Muscle of leg (tissue), 11 donors: ENCODE data around the gene PRKCZ. TPM values are rescaled to one million over a fixed set of nuclear protein-coding genes. Genes with fewer than 3 reads are reported as not detected.
A peak's percentile ranks its signal among the peaks of the same experiment; 100 is the strongest.

Experiments used
- DNase-seq: peaks from one replicate; pipeline ENCODE4 v3.0.0; 2013
- H3K27ac ChIP-seq: one replicate; pipeline ENCODE4 v1.5.1; 2013; ENCODE audit warnings: mild to moderate bottlenecking, low read length, control low read depth
- H3K27me3 ChIP-seq: one replicate; pipeline ENCODE4 v1.6.1; 2013; ENCODE audit warnings: low read length; ENCODE audit not compliant: control insufficient read depth, insufficient read depth
- H3K36me3 ChIP-seq: one replicate; pipeline ENCODE4 v1.6.1; 2013; ENCODE audit warnings: low read length; ENCODE audit not compliant: control insufficient read depth, insufficient read depth
- H3K4me1 ChIP-seq: one replicate; pipeline ENCODE4 v1.6.1; 2013; ENCODE audit warnings: low read length; ENCODE audit not compliant: control insufficient read depth, insufficient read depth
- H3K4me3 ChIP-seq: one replicate; pipeline ENCODE4 v1.5.1; 2013; ENCODE audit warnings: low read length, control low read depth
- H3K9me3 ChIP-seq: replicated peaks from 2 replicates; pipeline ENCODE4 v1.6.1; 2013; ENCODE audit warnings: low read depth, low read length; ENCODE audit not compliant: control insufficient read depth
- WGBS: methylation state at CpG from one replicate; pipeline ENCODE4 v1.1.5; 2013; ENCODE audit warnings: missing lambda C conversion rate; ENCODE audit not compliant: insufficient coverage; 5-methylcytosine and 5-hydroxymethylcytosine counted together
- polyA plus RNA-seq, 8 donors: library from polyadenylated mRNA; unstranded; fragments of 120-200 nt; gene quantifications; one replicate each; pipeline versions ENCODE4 v1.2.1 to v1.2.3, GENCODE V29; 2013; ENCODE audit warnings: inconsistent platforms in 1 of 8, low replicate concordance in 1 of 8; ENCODE audit not compliant: insufficient read length in 8 of 8, insufficient read depth in 1 of 8
- total RNA-seq: library from RNA; stranded (reverse); fragments of 120-200 nt; gene quantifications from one replicate; pipeline ENCODE4 v1.2.4, GENCODE V29; 2013

Gene PRKCZ
- total and polyA plus RNA-seq, 9 donors: 4.0 to 10.5 (median 5.7) TPM

DNA sequence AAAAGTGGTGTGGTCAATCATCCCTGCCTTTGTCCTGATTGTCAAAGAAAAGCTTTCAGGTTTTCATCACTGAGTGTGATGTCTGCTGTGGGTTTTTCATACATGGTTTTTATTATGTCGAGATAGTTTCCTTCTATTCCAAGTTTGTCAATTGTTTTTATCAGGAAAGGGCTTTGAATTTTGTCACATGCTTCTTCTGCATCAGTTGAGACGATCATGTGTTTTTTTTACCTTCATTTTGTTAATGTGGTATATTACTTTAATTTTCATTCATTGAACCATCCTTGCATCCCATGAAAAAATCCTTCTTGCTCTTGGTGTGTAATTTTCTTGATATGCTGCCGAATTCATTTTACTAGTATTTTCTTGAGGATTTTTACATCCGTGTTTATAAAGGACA lies 15.5 kb downstream of the PRKCZ start:
- H3K36me3 ChIP-seq: no peaks in the 10 kb centered on the region
- H3K4me3 ChIP-seq: no peak overlapping the region
- no peak for DNase-seq
- no CpG with 5 or more reads among the region's 4 CpGs for WGBS
- H3K27me3 ChIP-seq: peaks cover 7% of the 10 kb centered on the region
- H3K27ac ChIP-seq: no peak overlapping the region
- no peaks in the 10 kb centered on the region for H3K4me1 ChIP-seq
- peaks cover 11% of the 10 kb centered on the region for H3K9me3 ChIP-seq

DNA sequence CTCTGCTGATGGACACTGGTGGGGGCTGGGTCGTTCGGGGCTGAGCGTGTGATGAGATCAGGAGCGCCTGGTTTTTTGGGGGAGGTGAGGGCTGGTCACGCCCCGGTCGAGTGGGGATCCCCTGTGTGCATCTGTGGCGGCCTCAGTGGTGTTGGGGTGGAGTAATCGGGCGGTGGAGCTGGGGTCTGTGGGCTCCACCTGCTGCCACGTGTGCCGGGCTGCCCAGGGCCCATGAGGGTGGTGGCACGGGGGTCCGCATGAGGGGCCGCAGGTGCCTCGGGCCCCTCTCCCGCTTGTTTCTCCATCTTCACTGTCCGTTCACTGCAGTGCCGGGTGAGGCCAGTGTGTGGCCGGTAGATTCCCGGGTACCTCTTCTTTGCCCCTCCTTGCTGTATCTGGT lies 17.2 kb downstream of the PRKCZ start:
- Histone ChIP-seq H3K9me3 (peaks cover 11% of the 10 kb centered on the region), H3K36me3 (no peaks in the 10 kb centered on the region), H3K27ac (no peak overlapping the region), H3K4me1 (peaks cover 8% of the 10 kb centered on the region), H3K27me3 (peaks cover 7% of the 10 kb centered on the region), H3K4me3 (no peak overlapping the region)
- no peak for DNase-seq
- WGBS: 88% methylated on average over 12 of the region's 21 CpGs

DNA sequence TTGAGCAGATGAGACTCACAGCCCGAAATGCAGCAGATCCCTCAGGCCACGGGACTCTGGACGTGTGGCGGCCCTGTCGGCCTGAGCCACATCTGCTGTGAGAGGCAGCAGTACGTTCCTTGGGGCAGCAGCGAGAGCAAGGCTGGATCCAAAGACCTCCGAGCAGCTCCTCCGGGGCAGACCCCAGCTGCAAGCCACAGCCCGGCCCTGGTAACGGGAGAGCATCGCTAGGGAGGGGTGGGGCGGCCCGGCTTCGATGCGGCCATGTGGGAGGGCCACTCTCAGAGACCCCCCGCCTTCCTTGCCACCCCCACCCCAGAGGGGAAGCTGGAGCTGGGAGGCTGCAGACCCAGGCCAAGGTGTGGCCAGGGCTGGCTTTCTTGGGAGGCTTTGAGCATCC lies 17.8 kb downstream of the PRKCZ start:
- H3K9me3 ChIP-seq: peaks cover 11% of the 10 kb centered on the region
- H3K27ac ChIP-seq: no peak overlapping the region
- H3K4me3 ChIP-seq: no peak overlapping the region
- H3K4me1 ChIP-seq: peaks cover 8% of the 10 kb centered on the region
- 54% methylated on average over 16 of the region's 17 CpGs for WGBS
- no peaks in the 10 kb centered on the region for H3K36me3 ChIP-seq
- DNase-seq: no peak
- peaks cover 13% of the 10 kb centered on the region for H3K27me3 ChIP-seq

DNA sequence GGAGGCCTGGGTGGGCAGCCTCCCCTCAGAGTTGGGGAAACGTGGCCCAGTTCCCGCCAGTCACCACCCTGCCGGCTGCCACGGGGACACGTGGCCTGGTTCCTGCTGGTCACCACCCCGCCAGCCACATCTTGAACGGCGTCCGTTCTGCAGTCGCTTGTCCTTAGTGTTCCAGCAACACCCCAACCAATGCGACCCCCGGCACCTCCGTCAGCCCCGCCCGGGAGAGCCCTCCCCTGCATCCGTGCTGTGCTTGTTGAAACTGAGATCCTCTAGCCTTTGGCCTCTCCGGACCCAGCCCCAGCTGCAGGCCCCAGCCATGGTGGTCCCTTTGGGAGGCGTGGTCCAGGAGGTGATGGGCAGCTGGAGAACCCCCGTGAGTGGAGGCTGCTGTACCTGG lies 18.7 kb downstream of the PRKCZ start:
- Histone ChIP-seq H3K4me3 (no peak overlapping the region), H3K27ac (no peak overlapping the region), H3K36me3 (no peaks in the 10 kb centered on the region), H3K9me3 (peaks cover 11% of the 10 kb centered on the region), H3K4me1 (peaks cover 17% of the 10 kb centered on the region), H3K27me3 (peaks cover 23% of the 10 kb centered on the region)
- 89% methylated on average over 19 of the region's 19 CpGs for WGBS
- no peak for DNase-seq

DNA sequence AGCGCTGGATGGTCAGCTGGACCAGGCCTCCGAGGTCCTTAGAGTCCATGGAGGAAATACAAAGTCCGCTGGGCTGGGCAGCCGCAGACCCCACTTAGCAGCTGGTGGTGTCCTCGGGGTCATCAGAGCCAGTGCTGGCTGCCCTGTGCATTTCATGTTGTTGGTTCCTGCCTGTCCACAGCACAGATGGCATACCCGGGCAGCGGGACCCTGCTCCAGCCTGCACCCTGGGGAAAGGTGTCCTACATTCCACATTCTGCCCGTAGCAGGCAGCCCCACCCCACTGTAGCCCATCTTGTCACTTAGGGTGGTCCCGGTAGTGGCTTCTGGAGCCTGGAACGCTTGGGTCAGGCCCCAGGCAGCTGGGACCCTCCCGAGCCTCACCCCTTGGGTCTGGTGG lies 19.8 kb downstream of the PRKCZ start:
- peaks cover 19% of the 10 kb centered on the region for H3K4me1 ChIP-seq
- DNase-seq: no peak

DNA sequence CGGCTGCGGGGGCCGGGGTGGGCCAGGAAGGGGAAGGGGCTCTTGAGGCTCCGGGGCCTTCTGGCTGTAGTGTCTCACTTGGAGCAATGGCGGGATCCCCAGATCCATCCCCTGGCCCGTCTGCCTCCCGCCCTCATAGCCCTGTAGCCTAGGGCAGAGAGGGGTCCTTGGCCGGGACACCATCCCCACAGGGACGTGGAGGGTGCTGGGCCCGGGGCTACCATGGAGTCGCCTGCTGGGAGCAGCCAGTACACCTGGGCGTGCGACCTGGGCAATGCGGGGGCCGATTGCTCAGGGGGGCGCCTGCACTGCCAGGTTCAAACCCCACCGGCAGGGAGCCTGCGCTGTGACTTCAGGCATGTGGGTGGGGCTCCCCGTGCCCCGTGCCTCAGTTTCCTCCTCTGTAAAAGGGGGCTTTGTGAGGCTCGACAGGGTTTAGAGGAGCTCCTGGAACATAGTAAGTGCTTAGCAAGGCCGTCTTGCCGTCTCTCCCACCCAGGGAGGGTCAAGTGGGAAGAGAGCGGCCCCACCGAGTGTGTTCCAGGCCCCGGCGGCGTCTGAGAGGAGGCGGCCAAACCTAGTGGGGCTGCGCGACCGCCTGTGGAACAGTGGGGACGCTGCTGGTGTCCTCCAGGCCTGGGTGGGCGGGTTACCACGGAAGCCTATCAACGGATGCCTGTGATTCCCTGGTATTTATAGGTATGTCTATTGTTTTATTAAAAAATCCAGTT lies 20.8 kb downstream of the PRKCZ start:
- Histone ChIP-seq H3K4me3 (no peak overlapping the region), H3K27ac (no peak overlapping the region), H3K36me3 (no peaks in the 10 kb centered on the region), H3K27me3 (peaks cover 42% of the 10 kb centered on the region), H3K4me1 (peaks cover 19% of the 10 kb centered on the region), H3K9me3 (peaks cover 2% of the 10 kb centered on the region)
- 72% methylated on average over 30 of the region's 36 CpGs for whole genome bisulfite sequencing
- no peak for DNase-seq

More for the DNA sequence above, 19.8 kb downstream of the PRKCZ start:
- 79% methylated on average over 11 of the region's 11 CpGs for WGBS
- no peak overlapping the region for H3K27ac ChIP-seq
- no peaks in the 10 kb centered on the region for H3K36me3 ChIP-seq
- peaks cover 5% of the 10 kb centered on the region for H3K9me3 ChIP-seq
- H3K4me3 ChIP-seq: no peak overlapping the region
- H3K27me3 ChIP-seq: peaks cover 33% of the 10 kb centered on the region

DNA sequence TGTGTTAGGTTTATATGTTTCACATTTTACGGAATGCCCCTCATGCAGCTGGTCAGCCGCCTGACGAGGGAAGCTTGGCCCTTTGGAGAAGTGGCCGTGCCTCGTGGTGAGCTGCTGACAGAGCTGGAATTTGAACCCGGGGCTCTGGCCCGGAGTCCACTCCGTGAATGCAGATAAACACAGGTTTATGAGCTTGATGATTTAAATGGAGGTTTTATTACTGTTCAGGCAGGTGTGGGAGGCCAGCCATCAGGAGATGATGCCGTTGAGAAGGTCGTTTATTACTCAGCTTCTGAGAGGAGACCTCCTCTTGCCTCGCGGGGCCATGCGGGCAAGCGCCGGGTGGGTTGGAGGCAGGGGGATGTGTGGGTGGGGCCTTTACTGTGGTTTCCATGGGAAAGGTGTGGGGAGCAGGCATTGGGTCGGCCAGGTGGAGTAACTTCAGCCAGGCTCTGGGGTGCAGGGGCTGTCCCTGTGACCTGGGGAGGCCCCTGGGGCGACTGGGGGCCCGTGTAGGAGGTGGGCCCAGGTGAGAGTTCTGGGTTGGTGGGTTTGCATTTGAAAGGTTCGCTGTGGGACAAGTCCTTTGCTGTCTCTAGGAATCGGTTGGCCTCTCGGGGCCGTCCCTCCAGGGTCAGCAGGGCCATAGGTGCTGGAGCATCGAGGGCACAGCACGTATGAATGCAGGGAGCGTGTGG lies 22.0 kb downstream of the PRKCZ start:
- no peaks in the 10 kb centered on the region for H3K36me3 ChIP-seq
- 43% methylated on average over 15 of the region's 25 CpGs for WGBS
- no peak for DNase-seq

DNA sequence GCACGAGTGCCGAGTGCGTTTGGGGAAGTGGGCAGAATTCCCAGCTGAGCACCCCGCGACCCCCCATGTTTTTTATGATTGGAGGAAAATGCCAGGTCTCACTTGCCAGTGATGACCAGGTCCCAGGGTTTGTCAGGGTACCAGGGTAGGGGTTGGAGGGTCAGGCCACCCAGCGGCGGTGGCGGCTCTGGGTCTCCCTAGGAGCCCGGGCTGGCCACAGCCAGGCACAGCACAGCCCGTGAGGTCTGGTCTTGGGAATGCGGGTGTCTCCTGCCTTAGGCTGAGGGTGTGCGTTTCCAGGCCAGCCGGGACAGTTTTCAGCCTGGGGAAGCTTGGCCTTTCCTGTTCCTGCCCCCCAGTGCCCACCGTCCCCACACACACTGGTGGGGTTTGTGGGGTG lies 22.7 kb downstream of the PRKCZ start:
- peaks cover 41% of the 10 kb centered on the region for H3K27me3 ChIP-seq
- H3K4me1 ChIP-seq: peaks cover 19% of the 10 kb centered on the region
- H3K36me3 ChIP-seq: no peaks in the 10 kb centered on the region
- no peak overlapping the region for H3K27ac ChIP-seq
- no peak for DNase-seq
- H3K4me3 ChIP-seq: no peak overlapping the region
- H3K9me3 ChIP-seq: peaks cover 1% of the 10 kb centered on the region
- WGBS: 90% methylated on average over 5 of the region's 14 CpGs

More for the DNA sequence above, 22.0 kb downstream of the PRKCZ start:
- H3K27me3 ChIP-seq: peaks cover 43% of the 10 kb centered on the region
- H3K27ac ChIP-seq: no peak overlapping the region
- no peaks in the 10 kb centered on the region for H3K9me3 ChIP-seq
- H3K4me1 ChIP-seq: peaks cover 19% of the 10 kb centered on the region
- no peak overlapping the region for H3K4me3 ChIP-seq

DNA sequence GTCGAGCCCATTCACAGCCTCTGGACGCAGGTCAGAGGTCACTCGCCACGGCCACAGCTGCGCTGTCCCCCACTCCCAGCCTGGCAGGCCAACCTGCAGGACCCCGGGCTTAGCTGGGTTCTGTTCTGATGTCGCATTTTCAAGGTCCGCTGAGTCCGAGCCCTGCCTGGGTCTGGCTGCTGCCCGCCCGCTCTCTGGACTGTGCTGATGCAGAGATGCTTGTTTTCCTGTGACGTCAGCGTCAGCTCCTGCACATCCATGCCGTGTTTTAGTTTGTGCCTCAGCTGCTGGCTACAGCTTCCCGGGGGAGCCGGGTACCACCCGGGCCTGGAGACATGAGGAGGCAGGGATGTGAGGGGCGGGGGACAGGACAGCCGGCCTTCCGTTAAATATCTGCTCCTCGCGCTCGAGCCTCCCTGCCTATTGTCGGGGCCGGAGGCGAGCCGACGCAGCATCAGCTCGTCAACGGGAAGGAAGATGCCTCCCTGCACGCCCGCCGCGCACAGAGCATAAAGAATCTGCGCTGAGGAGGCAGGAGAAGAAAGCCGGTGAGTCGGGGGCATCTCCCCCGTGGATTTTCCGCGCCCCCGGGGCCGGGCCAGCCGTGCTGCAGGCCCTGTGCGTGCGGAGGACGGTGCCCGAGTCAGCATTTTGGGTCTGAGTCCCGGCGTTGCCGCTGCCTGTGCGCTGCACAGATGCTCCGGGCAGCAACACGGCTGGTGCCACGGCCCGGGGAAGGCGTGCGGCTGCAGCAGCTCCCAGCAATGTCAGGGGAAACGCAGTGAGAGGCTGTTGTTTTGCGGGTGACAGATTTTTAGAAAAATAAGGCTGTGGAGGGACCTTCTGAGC lies 23.4 kb downstream of the PRKCZ start:
- Histone ChIP-seq H3K9me3 (peaks cover 6% of the 10 kb centered on the region), H3K4me1 (peaks cover 19% of the 10 kb centered on the region), H3K27me3 (peaks cover 41% of the 10 kb centered on the region), H3K27ac (no peak overlapping the region), H3K4me3 (peak overlapping the region; percentile 38), H3K36me3 (no peaks in the 10 kb centered on the region)
- 18% methylated on average over 59 of the region's 59 CpGs for WGBS
- peak; percentile 84 for DNase-seq

DNA sequence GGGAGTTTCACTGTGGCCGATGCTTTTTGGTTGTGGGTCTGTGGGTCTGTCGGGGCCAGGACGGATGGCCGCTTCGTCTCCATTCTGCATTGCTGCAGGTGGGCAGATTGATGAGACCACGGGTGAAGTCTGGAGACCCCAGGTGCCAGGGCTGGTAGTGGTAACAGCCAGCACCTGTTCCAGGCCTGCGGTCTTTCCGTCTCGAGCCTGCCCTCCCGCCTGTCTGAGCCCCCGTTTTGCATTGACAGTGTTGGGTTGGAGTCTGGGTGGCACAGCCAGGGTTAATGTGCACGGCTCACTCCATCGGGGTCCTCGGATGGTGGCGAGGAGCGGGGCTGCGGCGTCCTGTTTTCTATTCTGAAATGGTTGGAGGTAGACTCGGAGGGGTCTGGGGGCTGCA lies 24.2 kb downstream of the PRKCZ start:
- Histone ChIP-seq H3K27me3 (peaks cover 41% of the 10 kb centered on the region), H3K4me1 (peaks cover 19% of the 10 kb centered on the region), H3K27ac (no peak overlapping the region), H3K4me3 (no peak overlapping the region), H3K9me3 (peaks cover 10% of the 10 kb centered on the region), H3K36me3 (no peaks in the 10 kb centered on the region)
- 39% methylated on average over 17 of the region's 19 CpGs for WGBS
- no peak for DNase-seq
